H1 (cell line): ENCODE results near the gene ABCB11. TPM values are rescaled to one million over a fixed set of nuclear protein-coding genes. Genes with fewer than 3 reads are reported as not detected.
A peak's percentile ranks its signal among the peaks of the same experiment; 100 is the strongest.

Source experiments
- CTCF ChIA-PET: fragments of 300-600 bp; sonication (Branson Sonifier 250); formaldehyde crosslinking; loops from one replicate; lab custom pipeline; 2021; ENCODE audit not compliant: partially characterized antibody; lab: Charles Lee
- POLR2A ChIA-PET: fragments of 300-600 bp; sonication (Branson Sonifier 250); formaldehyde crosslinking; loops from one replicate; lab custom pipeline; 2021; ENCODE audit warnings: inconsistent platforms; ENCODE audit not compliant: partially characterized antibody; lab: Charles Lee
- DNase-seq, 2 experiments: peaks; one replicate each; pipeline versions ENCODE4 v3.0.0 to v3.0.0-alpha.2; 2010 to 2022; ENCODE audit warnings: low spot score in 2 of 2, low read depth in 1 of 2, mixed read lengths in 1 of 2
- FAIRE-seq: peaks from 2 replicates; lab custom pipeline; 2011; peaks lifted over from hg19 to GRCh38; lab: Jason Lieb, UNC
- H2AFZ ChIP-seq: 2 replicates; pipeline ENCODE4 v1.8.1; 2012; ENCODE audit warnings: low read length, inconsistent platforms
- H2AK5ac ChIP-seq: 2 replicates; pipeline ENCODE4 v1.6.1; 2013; ENCODE audit warnings: low read depth, low read length
- H2BK120ac ChIP-seq: replicated peaks from 2 replicates; pipeline ENCODE3; 2013; ENCODE audit warnings: low read depth, low read length, inconsistent platforms
- H2BK12ac ChIP-seq: 2 replicates; pipeline ENCODE4 v1.6.1; 2013; ENCODE audit warnings: low read depth, low read length
- H2BK15ac ChIP-seq: 2 replicates; pipeline ENCODE4 v1.6.1; 2013; ENCODE audit warnings: low read length
- H2BK20ac ChIP-seq: 2 replicates; pipeline ENCODE4 v1.6.1; 2013; ENCODE audit warnings: low read length
- H2BK5ac ChIP-seq: 2 replicates; pipeline ENCODE4 v1.6.1; 2013; ENCODE audit warnings: low read depth, low read length
- H3K14ac ChIP-seq: 2 replicates; pipeline ENCODE4 v1.6.1; 2013; ENCODE audit warnings: inconsistent platforms; ENCODE audit not compliant: insufficient read length
- H3K18ac ChIP-seq: 2 replicates; pipeline ENCODE4 v1.6.1; 2013; ENCODE audit warnings: low read length; ENCODE audit errors: extremely low read depth
- H3K23ac ChIP-seq: 2 replicates; pipeline ENCODE4 v1.6.1; 2013; ENCODE audit warnings: inconsistent platforms; ENCODE audit not compliant: insufficient read length
- H3K23me2 ChIP-seq: 2 replicates; pipeline ENCODE4 v1.6.1; 2013; ENCODE audit warnings: low read depth, low read length
- H3K27ac ChIP-seq: 2 replicates; pipeline ENCODE4 v1.6.1; 2011; ENCODE audit warnings: low read depth, low read length, inconsistent platforms
- H3K27me3 ChIP-seq, 4 experiments: replicated peaks in 1 of 4; 1 replicate in 1 of 4; 2 replicates in 3 of 4; pipeline versions ENCODE4 v1.6.1 to v1.8.1; 2011 to 2013; ENCODE audit warnings: low read length in 3 of 4, mild to moderate bottlenecking in 3 of 4, inconsistent platforms in 2 of 4, mixed read lengths in 2 of 4, moderate library complexity in 1 of 4; ENCODE audit not compliant: control insufficient read depth in 3 of 4, insufficient read depth in 3 of 4; ENCODE audit errors: extremely low read depth in 1 of 4
- H3K36me3 ChIP-seq, 4 experiments: 2 replicates each; pipeline versions ENCODE4 v1.6.1 to v1.8.1; 2011 to 2013; ENCODE audit warnings: mild to moderate bottlenecking in 4 of 4, low read length in 3 of 4, moderate library complexity in 2 of 4, control low read depth in 1 of 4, inconsistent platforms in 1 of 4; ENCODE audit not compliant: insufficient read depth in 4 of 4, control insufficient read depth in 2 of 4
- H3K4ac ChIP-seq: replicated peaks from 2 replicates; pipeline ENCODE3; 2013; ENCODE audit warnings: low read length, low read depth, mixed read lengths, inconsistent platforms; ENCODE audit not compliant: insufficient read length
- H3K4me1 ChIP-seq, 4 experiments: replicated peaks in 1 of 4; 1 replicate in 1 of 4; 2 replicates in 3 of 4; pipeline versions ENCODE4 v1.6.1 to v1.8.1; 2011 to 2013; ENCODE audit warnings: low read length in 3 of 4, inconsistent platforms in 2 of 4, mixed read lengths in 1 of 4; ENCODE audit not compliant: insufficient read depth in 4 of 4, control insufficient read depth in 3 of 4
- H3K4me2 ChIP-seq, 2 experiments: 2 replicates each; pipeline versions ENCODE4 v1.6.1 to v1.8.1; 2011 to 2013; ENCODE audit warnings: low read depth in 2 of 2, low read length in 2 of 2, control low read depth in 1 of 2, inconsistent platforms in 1 of 2, mild to moderate bottlenecking in 1 of 2; ENCODE audit not compliant: insufficient read depth in 1 of 2
- H3K4me3 ChIP-seq, 4 experiments: fragments of 200-600, 300-600 bp in 1 of 4; sonication (generic), shearing (Covaris generic), sonication (Bioruptor Twin) in 1 of 4; 2 replicates each; pipeline versions ENCODE4 v1.5.1 to v1.8.1; 2011 to 2016; ENCODE audit warnings: low read length in 4 of 4, low read depth in 3 of 4, control low read depth in 2 of 4, inconsistent platforms in 2 of 4, mild to moderate bottlenecking in 2 of 4, mixed read lengths in 1 of 4, moderate library complexity in 1 of 4; ENCODE audit not compliant: insufficient read depth in 2 of 4; ENCODE audit errors: extremely low read depth in 1 of 4
- H3K56ac ChIP-seq: replicated peaks from 2 replicates; pipeline ENCODE3; 2013; ENCODE audit warnings: low read depth, mild to moderate bottlenecking, mixed read lengths, low read length, inconsistent platforms; ENCODE audit not compliant: insufficient read length
- H3K79me1 ChIP-seq: 2 replicates; pipeline ENCODE4 v1.6.1; 2013; ENCODE audit warnings: low read depth, low read length, control low read depth
- H3K79me2 ChIP-seq, 2 experiments: 2 replicates each; pipeline versions ENCODE4 v1.6.1 to v1.8.1; 2012 to 2013; ENCODE audit warnings: low read length in 2 of 2, mild to moderate bottlenecking in 2 of 2, inconsistent platforms in 1 of 2; ENCODE audit not compliant: insufficient read depth in 2 of 2, control insufficient read depth in 1 of 2
- H3K9ac ChIP-seq, 4 experiments: replicated peaks in 1 of 4; 1 replicate in 1 of 4; 2 replicates in 3 of 4; pipeline versions ENCODE4 v1.6.1 to v1.8.1; 2011 to 2013; ENCODE audit warnings: low read depth in 3 of 4, low read length in 3 of 4, control low read depth in 2 of 4, mild to moderate bottlenecking in 2 of 4, moderate library complexity in 2 of 4, inconsistent platforms in 1 of 4; ENCODE audit errors: extremely low read depth in 1 of 4
- H3K9me3 ChIP-seq, 2 experiments: 2 replicates each; pipeline versions ENCODE4 v1.6.1 to v1.8.1; 2012 to 2013; ENCODE audit warnings: mild to moderate bottlenecking in 2 of 2, moderate library complexity in 2 of 2, control low read depth in 1 of 2, inconsistent platforms in 1 of 2, low read depth in 1 of 2, low read length in 1 of 2, mixed read lengths in 1 of 2; ENCODE audit not compliant: insufficient read depth in 2 of 2
- H4K20me1 ChIP-seq, 2 experiments: replicated peaks in 1 of 2; 2 replicates each; pipeline versions ENCODE3 to v1.8.1; 2011 to 2013; ENCODE audit warnings: inconsistent platforms in 2 of 2, low read length in 2 of 2, mild to moderate bottlenecking in 1 of 2; ENCODE audit not compliant: insufficient read depth in 2 of 2, control insufficient read depth in 1 of 2
- H4K5ac ChIP-seq: 2 replicates; pipeline ENCODE4 v1.6.1; 2013; ENCODE audit warnings: low read length, low read depth, mixed read lengths, inconsistent platforms; ENCODE audit not compliant: insufficient read length
- H4K8ac ChIP-seq: 2 replicates; pipeline ENCODE4 v1.8.0; 2013; ENCODE audit warnings: mild to moderate bottlenecking, moderate library complexity, low read length, inconsistent platforms; ENCODE audit not compliant: insufficient read depth; ENCODE audit errors: extremely low read depth
- H4K91ac ChIP-seq: replicated peaks from 2 replicates; pipeline ENCODE3; 2013; ENCODE audit warnings: low read length, mixed read lengths, inconsistent platforms; ENCODE audit not compliant: insufficient read length
- ASH2L ChIP-seq: fragments of 200-600, 300-600 bp; sonication (generic); IDR thresholded peaks from one replicate; pipeline ENCODE4 v1.7.1; 2017; ENCODE audit warnings: low read length
- BCL11A ChIP-seq, 2 experiments: IDR thresholded peaks; one replicate each; pipeline ENCODE4 v1.6.1; 2011; ENCODE audit warnings: low read depth in 2 of 2, low read length in 2 of 2, mild to moderate bottlenecking in 2 of 2
- CBX5 ChIP-seq: fragments of 300-800, 300-1000 bp; sonication (generic); IDR thresholded peaks from 2 replicates; pipeline ENCODE4 v1.7.1; 2016; ENCODE audit warnings: antibody characterized with exemption, low read length, low read depth
- CEBPB ChIP-seq: IDR thresholded peaks from 2 replicates; pipeline ENCODE4 v1.6.1; 2012; ENCODE audit warnings: low read depth, low read length
- HDAC6 ChIP-seq: IDR thresholded peaks from one replicate; pipeline ENCODE4 v1.7.1; 2012; ENCODE audit warnings: low read depth, mild to moderate bottlenecking, inconsistent platforms, low read length, moderate library complexity
- NANOG ChIP-seq: IDR thresholded peaks from 2 replicates; pipeline ENCODE4 v1.6.1; 2011; ENCODE audit warnings: low read length, low read depth, mild to moderate bottlenecking, inconsistent platforms; ENCODE audit not compliant: insufficient read depth, poor library complexity, severe bottlenecking
- RAD21 ChIP-seq, 2 experiments: IDR thresholded peaks in 1 of 2; conservative IDR thresholded peaks in 1 of 2; 2 replicates each; pipeline ENCODE4 v1.6.1; 2011; ENCODE audit warnings: low read depth in 2 of 2, low read length in 2 of 2, improper control_type of control experiment in 1 of 2, inconsistent platforms in 1 of 2, mild to moderate bottlenecking in 1 of 2, moderate library complexity in 1 of 2
- RNF2 ChIP-seq: fragments of 200-900, 300-1000 bp; sonication (generic); IDR thresholded peaks from 2 replicates; pipeline ENCODE4 v1.7.1; 2016; ENCODE audit warnings: borderline replicate concordance, low read depth, mild to moderate bottlenecking, antibody characterized with exemption, low read length; ENCODE audit not compliant: poor library complexity, severe bottlenecking; ENCODE audit errors: missing control alignments
- SIRT6 ChIP-seq: IDR thresholded peaks from one replicate; pipeline ENCODE4 v1.7.1; 2012; ENCODE audit warnings: low read length, inconsistent platforms
- SRF ChIP-seq: IDR thresholded peaks from 2 replicates; pipeline ENCODE4 v1.6.1; 2011; ENCODE audit warnings: mild to moderate bottlenecking, low read depth, low read length, moderate library complexity
- SUZ12 ChIP-seq: fragments of 200-600 bp; sonication (generic); IDR thresholded peaks from 2 replicates; pipeline ENCODE4 v1.6.1; 2012; ENCODE audit warnings: mild to moderate bottlenecking, inconsistent platforms, low read length, moderate library complexity, mixed read lengths
- TAF1 ChIP-seq: IDR thresholded peaks from 2 replicates; pipeline ENCODE4 v1.6.1; 2011; ENCODE audit warnings: mild to moderate bottlenecking, low read depth, low read length
- WGBS, 2 experiments: shearing (Covaris generic) in 1 of 2; methylation state at CpG; one replicate each; pipeline versions ENCODE4 v1.1.6 to v1.1.7; 2013 to 2015; ENCODE audit warnings: low lambda C conversion rate in 2 of 2, mixed read lengths in 2 of 2, inconsistent platforms in 1 of 2, low coverage in 1 of 2, missing lambda C conversion rate in 1 of 2; ENCODE audit not compliant: insufficient replicate concordance in 2 of 2, insufficient coverage in 1 of 2, insufficient read length in 1 of 2; ENCODE audit errors: extremely low coverage in 1 of 2, missing lambda C conversion rate in 1 of 2; 5-methylcytosine and 5-hydroxymethylcytosine counted together
- polyA plus RNA-seq, 7 experiments: library from polyadenylated mRNA; depleted of rRNA in 3 of 7; stranded (reverse) in 5 of 7; unstranded in 2 of 7; fragments of >200 nt in 5 of 7; fragments of 200-250 nt in 2 of 7; gene quantifications; 1 replicate in 5 of 7; 2 replicates in 1 of 7; 4 replicates in 1 of 7; pipeline versions ENCODE4 v1.2.1 to v1.2.3, GENCODE V29; 2011 to 2013; ENCODE audit warnings: missing spikeins in 2 of 7, mixed read lengths in 2 of 7
- total RNA-seq: library from RNA; stranded (reverse); fragmentation: NEBNext Ultra II Directional; extraction: Animal tissue kit (Norgen Biotek cat#: 25700); gene quantifications from 2 replicates; pipeline ENCODE4 v1.2.1, GENCODE V29; 2021
- TF ChIP-seq, protein P1 (sequence below): IDR thresholded peaks from 2 replicates; pipeline ENCODE4 v1.6.1; 2012; ENCODE audit warnings: low read length, inconsistent platforms

ABCB11 gene
- total and polyA plus RNA-seq, 2 of the 8 experiments (the other 6 are each of a cell fraction or from before 2014, with no cell fraction given): not detected

DNA sequence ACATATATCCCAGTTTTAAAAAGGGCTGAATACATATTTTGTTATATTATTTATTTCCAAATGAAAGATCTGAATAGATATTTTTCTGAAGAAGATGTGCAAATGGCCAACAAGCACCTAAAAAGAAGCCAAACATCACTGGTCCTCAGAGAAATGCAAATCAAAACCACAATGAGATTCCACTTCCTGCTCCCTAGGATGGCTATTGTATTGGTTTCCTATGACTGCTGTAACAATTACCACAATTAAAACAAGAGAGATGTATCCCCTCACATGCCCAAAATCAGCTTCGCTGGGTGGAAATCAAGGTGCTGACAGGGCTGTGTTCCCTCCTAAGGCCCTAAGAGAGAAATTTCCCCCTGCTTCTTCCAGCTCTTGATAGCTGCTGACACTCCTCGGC is 23.2 kb downstream of the ABCB11 start:
- Histone ChIP-seq H4K91ac (no peak overlapping the region), H3K4me1 (peaks cover 0 to 4% (median 3%) of the 10 kb centered on the region in 4 experiments; a peak in 1 of 7 replicates), H3K27me3 (no peaks in the 10 kb centered on the region), H3K36me3 (no peaks in the 10 kb centered on the region), H2BK120ac (no peak overlapping the region), H2BK12ac (no peak overlapping the region), H3K14ac (no peak overlapping the region), H3K18ac (no peak overlapping the region), H4K20me1 (no peaks in the 10 kb centered on the region), H3K9ac (no peak overlapping the region), H2BK5ac (no peak overlapping the region), H3K9me3 (no peaks in the 10 kb centered on the region), H2BK20ac (no peak overlapping the region), H3K4me3 (no peak overlapping the region), H3K79me1 (no peaks in the 10 kb centered on the region), H4K8ac (no peak overlapping the region), H3K27ac (no peak overlapping the region), H3K23ac (no peak overlapping the region), H2AK5ac (no peak overlapping the region), H3K4ac (no peak overlapping the region), H3K4me2 (no peak overlapping the region), H2BK15ac (no peak overlapping the region; the same call in none of the 2 replicates), H2AFZ (peak overlapping the region; percentile 85), H3K56ac (no peak overlapping the region), H3K79me2 (no peaks in the 10 kb centered on the region), H3K23me2 (no peaks in the 10 kb centered on the region), H4K5ac (no peak overlapping the region)
- DNase-seq (no peak), FAIRE-seq (no peak)
- ChIA-PET POLR2A (no interaction called here), CTCF (no interaction called here)
- WGBS, 2 experiments: 66% methylated on average over 2 of the region's 2 CpGs; no CpG with 5 or more reads in 1 of the 2 experiments
- TF ChIP-seq ASH2L: no peak
- TF ChIP-seq RAD21 (IDR thresholded peaks at IDR 0.05 in 1 of 2, conservative IDR thresholded peaks at IDR 0.05 in 1 of 2; ENCODE audit: low read depth in 2 of 2, low read length in 2 of 2): no peak
- no peak for TF ChIP-seq CEBPB
- TF ChIP-seq BCL11A (IDR thresholded peaks at IDR 0.05; ENCODE audit: low read depth in 2 of 2, low read length in 2 of 2): no peak
- no peak for TF ChIP-seq HDAC6
- TF ChIP-seq RNF2: no peak
- no peak for TF ChIP-seq SUZ12
- TF ChIP-seq, protein P1, sequence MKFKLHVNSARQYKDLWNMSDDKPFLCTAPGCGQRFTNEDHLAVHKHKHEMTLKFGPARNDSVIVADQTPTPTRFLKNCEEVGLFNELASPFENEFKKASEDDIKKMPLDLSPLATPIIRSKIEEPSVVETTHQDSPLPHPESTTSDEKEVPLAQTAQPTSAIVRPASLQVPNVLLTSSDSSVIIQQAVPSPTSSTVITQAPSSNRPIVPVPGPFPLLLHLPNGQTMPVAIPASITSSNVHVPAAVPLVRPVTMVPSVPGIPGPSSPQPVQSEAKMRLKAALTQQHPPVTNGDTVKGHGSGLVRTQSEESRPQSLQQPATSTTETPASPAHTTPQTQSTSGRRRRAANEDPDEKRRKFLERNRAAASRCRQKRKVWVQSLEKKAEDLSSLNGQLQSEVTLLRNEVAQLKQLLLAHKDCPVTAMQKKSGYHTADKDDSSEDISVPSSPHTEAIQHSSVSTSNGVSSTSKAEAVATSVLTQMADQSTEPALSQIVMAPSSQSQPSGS: no peak
- no peak for TF ChIP-seq SRF
- no peak for TF ChIP-seq CBX5
- no peak for TF ChIP-seq NANOG
- TF ChIP-seq TAF1: no peak
- TF ChIP-seq SIRT6: no peak
